Omental fat pad (tissue), 4 donors: ENCODE data around the gene FAXC. TPM values are rescaled to one million over a fixed set of nuclear protein-coding genes. Genes with fewer than 3 reads are reported as not detected.

ENCODE experiments used
- ATAC-seq: fragments of 150-250 bp; one replicate; pipeline ENCODE4 v1.9.1; 2016; ENCODE audit warnings: mild to moderate bottlenecking, moderate library complexity; ENCODE audit not compliant: low FRiP score
- DNase-seq: peaks from one replicate; pipeline ENCODE4 v3.0.0-alpha.2; 2019; ENCODE audit warnings: low spot score
- total RNA-seq, 4 donors: library from RNA; depleted of rRNA; stranded (reverse); fragments of >200 nt; gene quantifications; one replicate each; pipeline ENCODE4 v1.1.0, GENCODE V29; 2016
- TF ChIP-seq, protein P1 (sequence below), 3 donors: fragments of 450-650 bp; IDR thresholded peaks; one replicate each; pipeline ENCODE4 v1.5.1; 2016 to 2017; ENCODE audit warnings: antibody characterized with exemption in 3 of 3, mild to moderate bottlenecking in 3 of 3, moderate library complexity in 2 of 3

FAXC gene
- total RNA-seq, 4 donors from 2014 or later = 0.16 to 1.7 (median 0.56) TPM

DNA sequence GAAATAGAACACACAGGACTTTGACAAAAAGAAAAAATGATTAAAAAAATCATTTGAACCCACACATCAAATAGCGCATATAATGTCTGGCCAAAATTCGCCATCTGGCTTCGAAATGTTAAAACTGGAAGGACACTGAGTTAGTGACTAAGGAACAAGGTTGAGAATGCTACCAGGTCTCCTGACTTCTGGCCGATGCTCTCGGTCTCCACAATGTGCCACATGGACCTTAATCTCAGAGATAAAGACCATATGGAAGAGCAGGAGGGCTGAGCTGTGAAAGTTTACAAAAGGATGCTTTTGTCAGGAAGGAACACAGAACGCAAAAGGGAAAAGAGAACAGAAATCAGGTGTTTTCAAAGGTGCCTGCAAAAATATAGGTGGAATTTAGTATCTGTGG, 54.7 kb downstream of the FAXC start:
- ATAC-seq = no peak
- TF ChIP-seq, protein P1, sequence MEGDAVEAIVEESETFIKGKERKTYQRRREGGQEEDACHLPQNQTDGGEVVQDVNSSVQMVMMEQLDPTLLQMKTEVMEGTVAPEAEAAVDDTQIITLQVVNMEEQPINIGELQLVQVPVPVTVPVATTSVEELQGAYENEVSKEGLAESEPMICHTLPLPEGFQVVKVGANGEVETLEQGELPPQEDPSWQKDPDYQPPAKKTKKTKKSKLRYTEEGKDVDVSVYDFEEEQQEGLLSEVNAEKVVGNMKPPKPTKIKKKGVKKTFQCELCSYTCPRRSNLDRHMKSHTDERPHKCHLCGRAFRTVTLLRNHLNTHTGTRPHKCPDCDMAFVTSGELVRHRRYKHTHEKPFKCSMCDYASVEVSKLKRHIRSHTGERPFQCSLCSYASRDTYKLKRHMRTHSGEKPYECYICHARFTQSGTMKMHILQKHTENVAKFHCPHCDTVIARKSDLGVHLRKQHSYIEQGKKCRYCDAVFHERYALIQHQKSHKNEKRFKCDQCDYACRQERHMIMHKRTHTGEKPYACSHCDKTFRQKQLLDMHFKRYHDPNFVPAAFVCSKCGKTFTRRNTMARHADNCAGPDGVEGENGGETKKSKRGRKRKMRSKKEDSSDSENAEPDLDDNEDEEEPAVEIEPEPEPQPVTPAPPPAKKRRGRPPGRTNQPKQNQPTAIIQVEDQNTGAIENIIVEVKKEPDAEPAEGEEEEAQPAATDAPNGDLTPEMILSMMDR (IDR thresholded peaks at IDR 0.05) = no peak
- no peak for DNase-seq

DNA sequence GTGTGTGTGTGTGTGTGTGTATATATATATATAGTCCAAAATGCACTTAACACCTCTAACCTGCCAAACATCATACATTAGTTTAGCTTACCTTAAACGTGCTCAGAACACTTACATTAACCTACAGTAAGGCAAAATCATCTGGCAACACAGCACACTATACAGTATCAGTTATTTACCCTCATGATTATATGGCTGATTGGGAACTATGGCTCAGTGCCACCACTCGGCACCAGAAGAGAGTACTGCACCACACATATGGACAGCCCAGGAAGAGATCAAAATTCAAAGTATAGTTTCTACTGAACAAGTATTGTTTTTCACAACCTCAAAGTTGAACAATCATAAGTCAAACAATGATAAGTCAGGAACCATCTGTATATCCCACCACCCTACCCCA, 59.8 kb downstream of the FAXC start:
- TF ChIP-seq, protein P1 (IDR thresholded peaks at IDR 0.05) = no peak
- no peak for DNase-seq
- ATAC-seq = no peak

DNA sequence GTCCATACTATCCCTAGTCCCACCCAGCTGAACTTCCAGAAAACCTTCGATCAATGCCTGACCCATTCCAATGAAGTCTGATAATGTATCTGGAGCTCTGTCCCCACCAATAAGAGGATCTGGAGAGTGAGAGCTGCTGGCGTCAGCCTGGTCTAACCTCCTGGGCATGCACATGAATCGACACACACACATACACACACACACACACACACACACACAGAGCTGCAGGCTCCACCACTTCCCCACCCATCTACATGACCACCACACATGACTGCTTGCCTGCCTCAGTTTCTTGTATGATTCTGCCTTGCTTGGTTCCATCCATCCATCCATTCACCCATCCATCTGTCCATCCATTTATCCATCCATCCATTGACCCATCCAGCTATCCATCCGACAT, 60.8 kb downstream of the FAXC start:
- no peak for DNase-seq
- ATAC-seq = no peak
- TF ChIP-seq, protein P1 (IDR thresholded peaks at IDR 0.05) = no peak

DNA sequence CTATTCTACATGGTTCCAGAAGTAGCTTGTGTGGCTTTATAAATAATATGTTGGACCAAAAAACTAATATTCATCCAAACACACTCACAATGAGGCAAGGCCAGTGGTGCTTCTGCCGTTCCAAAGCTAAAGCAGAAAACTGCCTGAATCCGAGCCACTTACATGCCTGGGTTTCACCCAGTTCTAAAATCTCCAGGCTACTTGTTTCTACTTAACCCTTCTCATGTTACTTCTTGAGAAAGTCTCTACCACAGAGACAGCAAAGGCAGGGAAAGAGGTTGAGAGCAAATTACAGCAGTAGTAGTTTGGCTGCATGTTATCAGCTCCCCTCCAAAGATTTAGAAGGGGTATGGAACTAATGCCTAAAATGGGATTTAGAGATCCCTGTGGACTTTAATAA, 62.0 kb downstream of the FAXC start:
- no peak for ATAC-seq
- no peak for DNase-seq
- TF ChIP-seq, protein P1 (IDR thresholded peaks at IDR 0.05) = no peak

DNA sequence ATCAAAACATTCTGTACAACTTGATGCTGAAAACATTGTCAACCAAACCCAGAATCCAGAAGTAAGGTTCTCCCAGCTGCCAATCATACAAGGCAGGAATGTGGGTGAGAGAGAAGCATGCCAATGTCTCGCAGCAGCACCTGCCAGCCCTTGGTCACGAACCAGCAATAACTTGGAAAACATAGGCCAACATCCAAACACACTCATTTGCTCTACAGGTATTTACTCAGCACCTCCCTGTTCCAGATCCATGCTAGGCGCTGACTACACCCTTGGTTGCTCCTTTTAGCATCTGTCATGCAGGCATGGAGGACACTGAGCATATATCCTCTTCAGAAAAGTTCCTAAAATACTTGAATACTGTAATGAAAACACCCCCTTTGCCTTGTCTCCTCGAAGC, 63.6 kb downstream of the FAXC start:
- DNase-seq (no peak), ATAC-seq (no peak)
- TF ChIP-seq, protein P1 (IDR thresholded peaks at IDR 0.05) = no peak

DNA sequence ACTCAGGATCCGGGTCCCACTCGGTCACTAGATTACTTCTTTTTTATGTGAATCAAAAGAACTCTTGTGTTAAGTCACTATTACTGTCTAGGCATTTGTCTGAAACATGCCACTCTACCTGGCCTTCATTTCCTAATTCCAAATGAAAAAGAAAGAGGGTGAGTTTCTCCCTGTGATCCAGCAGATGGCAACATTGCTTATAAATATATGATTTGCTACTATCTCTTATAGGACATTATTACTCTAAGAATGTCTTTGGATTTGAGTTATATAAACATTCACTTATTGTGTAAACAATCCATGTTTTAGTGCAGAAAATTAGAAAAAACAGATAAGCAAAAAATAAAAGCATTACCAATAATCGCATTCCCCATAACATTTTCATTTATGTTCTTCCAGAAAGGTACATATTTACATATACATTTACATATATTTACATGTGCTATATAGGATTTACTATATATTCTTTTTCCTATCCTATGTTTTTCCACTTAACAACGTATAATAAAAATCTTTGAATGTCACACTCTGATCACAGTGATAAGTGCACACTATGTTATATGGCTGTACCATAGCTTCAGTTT, 66.9 kb downstream of the FAXC start:
- ATAC-seq = no peak
- TF ChIP-seq, protein P1 (IDR thresholded peaks at IDR 0.05) = no peak

DNA sequence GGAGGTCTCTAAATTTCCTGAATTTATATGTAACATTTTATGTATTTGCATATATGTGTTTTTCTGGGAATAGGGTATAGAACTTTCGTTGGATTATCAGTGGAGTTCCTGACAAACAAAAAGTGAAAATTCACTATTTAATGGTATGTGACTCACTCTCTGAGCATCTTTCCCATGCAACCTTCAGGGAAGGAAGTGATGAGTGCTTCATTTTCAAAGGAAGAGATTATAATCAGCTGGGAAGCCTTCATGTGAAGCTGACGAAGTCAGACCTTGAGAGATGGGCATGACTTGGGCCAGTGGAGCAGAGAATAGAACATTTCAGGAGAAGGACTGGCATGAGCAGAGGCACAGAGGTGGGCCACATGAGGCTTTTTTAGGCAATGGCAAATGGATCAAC, 72.7 kb downstream of the FAXC start:
- TF ChIP-seq, protein P1 (IDR thresholded peaks at IDR 0.05) = no peak
- ATAC-seq = no peak
- no peak for DNase-seq

More for the DNA sequence above, 66.9 kb downstream of the FAXC start:
- no peak for DNase-seq
